SU-DHL-6 (cell line): ENCODE measurements around the gene BAD.

Experiments used
- CTCF ChIP-seq: fragments of 200-600 bp; sonication (generic); IDR thresholded peaks from one replicate; pipeline ENCODE4 v1.5.1; 2017; ENCODE audit warnings: antibody characterized with exemption, mild to moderate bottlenecking, low read length, moderate library complexity; ENCODE audit not compliant: insufficient read depth, poor library complexity, severe bottlenecking
- EZH2phosphoT487 ChIP-seq: fragments of 200-600 bp; sonication (generic), shearing (Covaris generic); conservative IDR thresholded peaks from 2 replicates; pipeline ENCODE4 v1.6.1; 2018; ENCODE audit warnings: mild to moderate bottlenecking, antibody characterized with exemption, low read length, moderate library complexity, mixed read lengths

- no peak for TF ChIP-seq CTCF
- no peak for TF ChIP-seq EZH2phosphoT487
Measured at GRCh38 chr11:64249563-64250414, 34.7 kb downstream of the BAD start.
